ENCODE measurements around the gene SLC10A7.
A peak's percentile ranks its signal among the peaks of the same experiment; 100 is the strongest.

SLC10A7 gene

GRCh38 chr4:146343776-146344175 is 178.0 kb downstream of the SLC10A7 start:
- no peak for DNase-seq

GRCh38 chr4:146343199-146343598 is 178.5 kb downstream of the SLC10A7 start:
- DNase-seq = no peak

GRCh38 chr4:146342600-146343192 is 179.0 kb downstream of the SLC10A7 start:
- peak; percentile 53 for DNase-seq

- peak; percentile 42 for DNase-seq
These were observed 180.9 kb downstream of the SLC10A7 start for GRCh38 chr4:146340798-146341197.

GRCh38 chr4:146338512-146338911 is 183.2 kb downstream of the SLC10A7 start:
- peak; percentile 2 for DNase-seq

- DNase-seq = no peak
These were observed 185.3 kb downstream of the SLC10A7 start for GRCh38 chr4:146336410-146336807.

GRCh38 chr4:146335763-146336409 is 185.9 kb downstream of the SLC10A7 start:
- DNase-seq = peak; percentile 16

GRCh38 chr4:146334862-146335449 is 186.8 kb downstream of the SLC10A7 start:
- DNase-seq = no peak

GRCh38 chr4:146333895-146334262 is 187.9 kb downstream of the SLC10A7 start:
- DNase-seq = no peak

- no peak for DNase-seq
These were observed 188.4 kb downstream of the SLC10A7 start for GRCh38 chr4:146333187-146333894.

GRCh38 chr4:146330392-146330791 is 191.3 kb downstream of the SLC10A7 start:
- no peak for DNase-seq

- DNase-seq = no peak
These were observed 192.6 kb downstream of the SLC10A7 start for GRCh38 chr4:146329050-146329716.

GRCh38 chr4:146327859-146328650 is 193.7 kb downstream of the SLC10A7 start:
- no peak for DNase-seq

GRCh38 chr4:146318894-146319293 is 202.8 kb downstream of the SLC10A7 start:
- DNase-seq = no peak

GRCh38 chr4:146317783-146318182 is 204.0 kb downstream of the SLC10A7 start:
- DNase-seq = no peak

GRCh38 chr4:146315184-146315583 is 206.6 kb downstream of the SLC10A7 start:
- no peak for DNase-seq

GRCh38 chr4:146311238-146311970 is 210.3 kb downstream of the SLC10A7 start:
- no peak for DNase-seq

GRCh38 chr4:146310319-146311021 is 211.3 kb downstream of the SLC10A7 start:
- no peak for DNase-seq

- no peak for DNase-seq
These were observed 212.8 kb downstream of the SLC10A7 start for GRCh38 chr4:146308951-146309350.

- DNase-seq = no peak
These were observed 218.9 kb downstream of the SLC10A7 start for GRCh38 chr4:146302822-146303221.

GRCh38 chr4:146299607-146300006 is 222.1 kb downstream of the SLC10A7 start:
- no peak for DNase-seq
